ENCODE measurements around the gene RASL12. TPM values are rescaled to one million over a fixed set of nuclear protein-coding genes. Genes with fewer than 3 reads are reported as not detected.

Gene RASL12
- polyA plus RNA-seq, 3 donors: 1.7 to 21.6 (median 6.7) TPM

DNA sequence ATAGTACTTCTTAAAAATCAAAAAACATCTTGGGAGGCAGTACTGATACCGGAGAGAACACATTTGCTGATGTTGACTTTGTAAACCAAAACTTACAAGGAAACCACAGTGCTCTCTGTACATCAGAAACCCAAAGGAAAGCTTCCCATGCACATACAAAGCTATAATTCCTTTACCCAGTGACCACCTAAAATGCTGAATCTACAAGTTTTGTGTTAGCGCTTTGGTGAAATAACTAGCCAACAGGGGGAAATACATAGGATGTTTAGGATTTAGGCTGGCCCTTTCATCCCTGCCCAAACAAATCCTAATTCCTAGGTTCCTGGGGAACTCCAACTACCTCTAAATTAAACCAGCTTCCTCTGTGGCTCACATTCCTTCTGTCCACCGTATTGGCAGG is 62.8 kb downstream of the RASL12 start:
- 83 to 91% (median 85%) methylated on average over 3 of the region's 3 CpGs for WGBS, 3 donors
- H3K27ac ChIP-seq (ENCODE audit: low read depth, low read length): no peak overlapping the region

Other genes with a start within 250 kb of the RASL12 start
- gene PIF1, start 242.3 kb downstream of the RASL12 start, polyA plus RNA-seq: under 1 TPM; 0.24 to 0.91 (median 0.79) TPM
- 10 to 100 TPM in 2 of 3 donors, 1 to 10 TPM in 1; 7.2 to 63.6 (median 58.9) TPM for gene PLEKHO2, start 226.1 kb downstream of the RASL12 start, polyA plus RNA-seq
- 1 to 10 TPM; 1.8 to 4.5 (median 3.4) TPM for gene ANKDD1A, start 156.1 kb downstream of the RASL12 start, polyA plus RNA-seq
- 10 to 100 TPM; 35.4 to 86.3 (median 53.2) TPM for gene SPG21, start 78.1 kb downstream of the RASL12 start, polyA plus RNA-seq
- gene MTFMT, start 38.4 kb downstream of the RASL12 start, polyA plus RNA-seq: 10 to 100 TPM in 1 of 3 donors, 1 to 10 TPM in 2; 3.4 to 10.8 (median 6.9) TPM
- under 1 TPM in 1 of 3 donors, not detected in 2; 0.10 TPM for gene SLC51B, start 22.6 kb downstream of the RASL12 start, polyA plus RNA-seq
- under 1 TPM in 1 of 3 donors, not detected in 2; 0.03 TPM for gene KBTBD13, start 8.8 kb upstream of the RASL12 start, polyA plus RNA-seq
- 1 to 10 TPM; 1.3 to 2.2 (median 1.5) TPM for gene UBAP1L, start 47.2 kb upstream of the RASL12 start, polyA plus RNA-seq
- 10 to 100 TPM in 2 of 3 donors, 1 to 10 TPM in 1; 6.6 to 16.2 (median 13.9) TPM for gene PDCD7, start 65.8 kb upstream of the RASL12 start, polyA plus RNA-seq
- gene CLPX, start 117.4 kb upstream of the RASL12 start, polyA plus RNA-seq: 10 to 100 TPM in 2 of 3 donors, 1 to 10 TPM in 1; 9.0 to 19.9 (median 13.4) TPM
- gene CILP, start 143.5 kb upstream of the RASL12 start, polyA plus RNA-seq: 10 to 100 TPM in 2 of 3 donors, 1 to 10 TPM in 1; 2.6 to 20.0 (median 13.0) TPM
- 1 to 10 TPM; 5.6 to 9.3 (median 6.8) TPM for gene PARP16, start 218.9 kb upstream of the RASL12 start, polyA plus RNA-seq
- not detected for gene RNU5A-1, start 228.1 kb upstream of the RASL12 start, polyA plus RNA-seq
- gene RNU5B-1, start 236.7 kb upstream of the RASL12 start, polyA plus RNA-seq: not detected